ENCODE measurements around the gene BCLAF3.

Gene BCLAF3

GRCh38 chrX:19990556-19991349 lies at the start of gene BCLAF3:
TSS of gene BCLAF3 (minus strand) at chrX:19991061. CDS start at chrX:19970264, 20,797 bp downstream.
- DNase-seq (ENCODE audit: low read depth): peak; percentile 82

GRCh38 chrX:20038966-20039365 lies 48.1 kb upstream of the BCLAF3 start:
- DNase-seq (ENCODE audit: low read depth): no peak

GRCh38 chrX:20037186-20037585 lies 46.3 kb upstream of the BCLAF3 start:
- DNase-seq (ENCODE audit: low read depth): no peak

GRCh38 chrX:20032201-20032600 lies 41.3 kb upstream of the BCLAF3 start:
- DNase-seq (ENCODE audit: low read depth): no peak

GRCh38 chrX:20029728-20030127 lies 38.9 kb upstream of the BCLAF3 start:
- DNase-seq (ENCODE audit: low read depth): no peak

GRCh38 chrX:20028588-20028987 lies 37.7 kb upstream of the BCLAF3 start:
- DNase-seq (ENCODE audit: low read depth): no peak

DNA sequence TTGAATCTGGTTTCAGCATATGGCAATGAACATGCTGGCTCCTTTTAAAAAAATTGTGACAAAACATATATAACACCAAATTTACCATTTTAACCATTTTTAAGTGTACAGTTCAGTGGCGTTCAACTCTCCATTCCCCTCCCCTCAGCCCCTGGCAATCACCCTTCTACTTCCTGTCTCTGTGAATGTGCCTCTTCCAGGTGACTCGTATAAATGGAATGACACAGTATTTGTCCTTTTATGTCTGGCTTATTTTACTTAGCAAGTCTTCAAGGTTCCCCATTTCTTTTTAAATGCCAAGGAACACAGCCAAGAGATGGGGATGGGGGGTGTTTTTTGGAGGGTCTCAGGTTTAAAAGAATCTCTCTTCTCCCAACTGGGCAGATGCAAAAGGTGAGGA lies 35.4 kb upstream of the BCLAF3 start:
- no peak for DNase-seq (ENCODE audit: low read depth)

DNA sequence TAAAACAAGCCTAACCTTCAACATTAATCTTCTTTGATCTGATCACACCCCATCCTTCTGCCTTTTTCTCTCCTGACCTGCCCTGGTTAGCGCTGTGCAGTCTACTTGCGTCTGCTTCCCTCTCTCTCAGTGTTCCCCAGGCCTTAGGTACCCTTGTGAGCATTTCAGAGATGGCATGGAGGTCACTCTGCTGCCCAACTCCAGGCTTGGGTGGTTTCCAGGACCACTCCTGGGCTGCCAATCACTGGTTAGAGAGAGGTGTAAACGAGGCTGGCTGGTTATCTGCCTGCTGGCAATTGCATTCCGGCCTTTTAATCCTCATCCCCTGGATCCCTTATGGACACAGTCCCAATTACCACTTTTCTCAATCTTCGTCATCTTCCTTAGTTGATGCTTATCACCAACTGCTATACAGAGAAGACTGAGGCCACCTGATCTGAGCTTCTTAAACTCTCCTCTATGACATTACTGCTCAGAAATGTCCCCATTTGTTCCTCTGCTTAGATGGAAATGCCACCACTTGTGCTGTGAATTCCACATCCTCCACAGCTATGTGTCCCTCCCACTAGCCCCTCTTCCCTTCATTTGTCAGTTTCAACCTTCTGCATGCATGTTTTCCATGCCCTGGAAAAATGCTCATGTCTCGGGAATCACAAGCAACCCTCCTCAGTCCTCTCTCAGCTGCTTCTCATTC lies 29.0 kb upstream of the BCLAF3 start:
- DNase-seq (ENCODE audit: low read depth): no peak

GRCh38 chrX:20016616-20016945 lies 25.7 kb upstream of the BCLAF3 start:
- no peak for DNase-seq (ENCODE audit: low read depth)

- DNase-seq (ENCODE audit: low read depth): no peak
These were observed 25.2 kb upstream of the BCLAF3 start for GRCh38 chrX:20015945-20016615.

- DNase-seq (ENCODE audit: low read depth): no peak
These were observed 24.6 kb upstream of the BCLAF3 start for GRCh38 chrX:20015422-20015821.

- DNase-seq (ENCODE audit: low read depth): no peak
These were observed 20.7 kb upstream of the BCLAF3 start for GRCh38 chrX:20011608-20012007.

DNA sequence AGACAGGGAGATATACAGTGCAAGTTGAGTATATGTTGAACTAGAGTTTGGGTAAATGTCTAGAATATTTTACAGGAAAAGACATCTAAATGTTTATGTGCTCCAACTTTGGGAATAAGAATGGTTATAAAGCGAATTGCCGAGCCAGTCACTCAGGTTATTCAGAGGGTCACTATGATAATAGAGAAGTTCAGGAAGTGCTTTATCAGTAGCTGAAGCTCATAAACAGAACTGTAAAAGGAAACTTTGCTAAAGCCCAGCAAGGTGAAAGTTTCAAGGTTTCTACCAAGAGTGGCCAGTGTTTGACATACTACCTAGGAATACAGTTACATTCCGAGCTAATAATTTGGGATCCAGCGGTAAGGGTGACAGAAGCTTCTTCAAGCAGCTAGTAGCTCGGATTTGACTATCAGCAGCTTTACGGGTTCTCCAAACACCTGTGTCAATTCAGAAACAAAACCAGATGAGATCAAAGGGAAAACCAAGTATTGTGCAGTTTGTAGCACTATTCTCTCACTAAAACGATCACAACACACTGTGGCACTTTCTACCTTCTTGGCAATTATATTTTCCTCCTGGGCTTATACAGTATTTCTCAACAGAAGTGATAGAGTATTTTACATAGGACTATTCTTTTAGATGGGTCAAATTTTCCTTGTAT lies 17.2 kb upstream of the BCLAF3 start:
- no peak for DNase-seq (ENCODE audit: low read depth)

GRCh38 chrX:20005883-20006282 lies 15.0 kb upstream of the BCLAF3 start:
- DNase-seq (ENCODE audit: low read depth): no peak

DNA sequence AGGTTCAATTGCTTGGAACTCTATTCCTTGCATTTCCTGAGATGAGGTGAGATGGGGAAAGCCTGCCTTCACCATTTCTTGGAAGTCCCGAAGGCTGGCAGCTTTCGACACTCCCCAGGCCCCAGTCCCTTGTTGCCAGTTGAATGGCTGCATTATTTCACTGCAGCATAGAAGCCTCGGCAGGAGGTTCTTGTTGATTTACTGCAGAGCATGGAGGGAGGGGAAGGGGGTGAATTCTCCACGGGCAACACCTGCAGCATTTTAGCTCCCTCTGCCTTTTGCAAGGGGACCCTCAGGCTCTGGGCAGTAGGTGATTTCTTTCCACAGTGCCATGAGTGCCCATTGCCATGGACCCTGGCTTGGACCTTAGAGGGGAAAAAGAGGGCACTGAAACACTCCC lies 10.7 kb upstream of the BCLAF3 start:
- no peak for DNase-seq (ENCODE audit: low read depth)

- DNase-seq (ENCODE audit: low read depth): no peak
These were observed 473 bp upstream of the BCLAF3 start for GRCh38 chrX:19991350-19991718.

DNA sequence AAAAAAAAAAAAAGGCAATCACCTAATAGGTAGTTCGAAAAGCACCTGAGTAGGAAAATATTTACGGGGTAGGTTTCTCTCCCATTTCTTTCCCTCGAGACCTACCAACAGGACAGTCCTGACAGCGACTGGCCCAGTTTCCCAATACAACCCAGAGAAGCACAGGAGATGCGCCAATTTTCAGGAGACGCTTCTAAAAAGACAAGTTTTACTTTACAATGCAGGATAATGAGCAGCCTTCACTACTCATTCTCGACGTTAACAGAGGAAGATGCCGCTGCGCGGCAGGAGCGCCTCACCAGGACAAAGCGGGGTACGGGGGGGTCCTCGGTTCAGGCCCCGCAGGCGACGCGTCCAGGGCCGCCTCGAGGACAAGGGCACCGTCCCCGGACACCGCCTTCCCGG lies 708 bp downstream of the BCLAF3 start:
- no peak for DNase-seq (ENCODE audit: low read depth)

DNA sequence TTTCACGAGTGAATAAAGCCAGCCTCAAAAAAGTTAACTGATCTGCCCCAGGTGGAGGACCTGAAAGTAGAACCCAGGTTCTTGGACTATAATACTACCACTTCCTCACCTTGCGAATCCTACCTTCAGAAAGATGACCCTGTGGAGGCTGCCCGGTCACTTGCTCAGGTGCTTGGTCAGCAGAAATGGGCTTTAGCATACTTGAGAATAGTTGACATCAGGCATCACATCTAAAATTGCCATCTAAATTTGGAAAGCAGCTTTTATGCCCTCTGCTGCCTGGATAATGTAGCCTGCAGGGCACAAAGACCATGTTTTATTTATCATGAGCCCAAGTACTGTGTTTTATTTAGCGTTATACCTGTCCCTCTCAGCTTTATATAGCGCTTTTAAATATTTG lies 3.0 kb downstream of the BCLAF3 start:
- no peak for DNase-seq (ENCODE audit: low read depth)

GRCh38 chrX:19986531-19986930 lies 4.3 kb downstream of the BCLAF3 start:
- no peak for DNase-seq (ENCODE audit: low read depth)

GRCh38 chrX:19981947-19982346 lies 8.9 kb downstream of the BCLAF3 start:
- no peak for DNase-seq (ENCODE audit: low read depth)

DNA sequence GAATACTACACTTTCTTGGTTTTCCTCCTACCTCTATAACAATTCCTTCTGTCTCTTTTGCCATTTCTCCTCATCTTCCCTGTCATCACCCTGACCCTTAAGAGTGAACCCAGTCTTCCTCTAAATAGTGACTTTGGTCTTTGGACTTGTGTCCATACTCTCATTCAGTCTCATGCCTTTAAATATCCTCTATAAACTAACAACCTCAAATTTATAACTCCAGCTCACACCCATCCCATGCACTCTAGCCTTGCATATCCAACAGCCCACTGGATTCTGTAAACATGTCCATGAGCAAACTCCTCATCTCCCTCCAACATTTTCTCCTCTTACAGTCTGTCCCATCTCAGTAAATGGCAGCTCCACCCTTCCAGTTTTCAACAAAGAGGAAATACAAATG lies 15.0 kb downstream of the BCLAF3 start:
- DNase-seq (ENCODE audit: low read depth): no peak

GRCh38 chrX:19972984-19973383 lies 17.9 kb downstream of the BCLAF3 start:
- no peak for DNase-seq (ENCODE audit: low read depth)

- no peak for DNase-seq (ENCODE audit: low read depth)
These were observed 22.6 kb downstream of the BCLAF3 start for GRCh38 chrX:19968276-19968675.

Measured in stimulated activated CD8-positive, alpha-beta memory T cell treated with anti-CD3 and anti-CD28 coated beads, Interleukin-4, amount 100 ng/mL, for 24 hours (primary cell).